GM21529 (cell line): ENCODE data around the gene ASIC4.
A peak's percentile ranks its signal among the peaks of the same experiment; 100 is the strongest.

Source experiments
- ATAC-seq: cut with Tn5 transposase; IDR thresholded peaks from one replicate; pipeline ENCODE4 v1.9.1; 2021; ENCODE audit not compliant: unreplicated experiment

Gene ASIC4

DNA sequence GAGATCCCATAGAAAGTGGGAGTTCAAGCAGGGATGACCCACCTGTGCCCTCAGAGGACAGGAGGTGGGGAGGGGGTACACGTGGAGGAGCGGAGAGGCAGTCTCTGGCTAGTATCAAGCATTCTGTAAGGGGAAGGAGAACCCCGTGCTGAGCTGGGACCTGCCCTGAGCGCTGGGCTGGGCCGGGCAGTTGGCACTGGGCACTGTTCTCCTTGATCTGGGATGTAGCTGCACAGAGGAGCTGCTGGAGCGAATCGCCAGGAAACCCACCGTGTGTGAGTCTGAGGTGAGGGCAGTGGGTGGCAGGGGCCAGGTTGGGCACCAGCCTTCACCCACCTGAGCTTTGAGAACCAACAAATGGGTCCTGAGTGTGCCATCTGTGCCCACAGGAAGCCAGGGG lies 35.4 kb upstream of the ASIC4 start:
- ATAC-seq, result no peak

DNA sequence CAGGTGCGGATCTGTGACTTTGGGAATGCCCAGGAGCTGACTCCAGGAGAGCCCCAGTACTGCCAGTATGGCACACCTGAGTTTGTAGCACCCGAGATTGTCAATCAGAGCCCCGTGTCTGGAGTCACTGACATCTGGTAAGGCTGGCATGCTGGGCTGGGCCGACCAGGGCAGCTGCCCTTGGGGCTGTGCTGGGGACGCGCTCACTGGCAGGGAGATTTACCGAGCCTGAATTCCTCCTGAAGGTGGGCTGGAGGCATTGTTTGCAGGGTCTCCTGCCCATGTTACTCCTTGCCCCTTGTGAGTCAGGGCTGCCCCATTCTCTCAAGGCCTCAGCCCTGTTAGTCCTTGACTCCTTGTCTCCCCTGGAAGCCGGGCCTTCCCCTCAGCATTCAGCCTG lies 34.3 kb upstream of the ASIC4 start:
- no peak for ATAC-seq

DNA sequence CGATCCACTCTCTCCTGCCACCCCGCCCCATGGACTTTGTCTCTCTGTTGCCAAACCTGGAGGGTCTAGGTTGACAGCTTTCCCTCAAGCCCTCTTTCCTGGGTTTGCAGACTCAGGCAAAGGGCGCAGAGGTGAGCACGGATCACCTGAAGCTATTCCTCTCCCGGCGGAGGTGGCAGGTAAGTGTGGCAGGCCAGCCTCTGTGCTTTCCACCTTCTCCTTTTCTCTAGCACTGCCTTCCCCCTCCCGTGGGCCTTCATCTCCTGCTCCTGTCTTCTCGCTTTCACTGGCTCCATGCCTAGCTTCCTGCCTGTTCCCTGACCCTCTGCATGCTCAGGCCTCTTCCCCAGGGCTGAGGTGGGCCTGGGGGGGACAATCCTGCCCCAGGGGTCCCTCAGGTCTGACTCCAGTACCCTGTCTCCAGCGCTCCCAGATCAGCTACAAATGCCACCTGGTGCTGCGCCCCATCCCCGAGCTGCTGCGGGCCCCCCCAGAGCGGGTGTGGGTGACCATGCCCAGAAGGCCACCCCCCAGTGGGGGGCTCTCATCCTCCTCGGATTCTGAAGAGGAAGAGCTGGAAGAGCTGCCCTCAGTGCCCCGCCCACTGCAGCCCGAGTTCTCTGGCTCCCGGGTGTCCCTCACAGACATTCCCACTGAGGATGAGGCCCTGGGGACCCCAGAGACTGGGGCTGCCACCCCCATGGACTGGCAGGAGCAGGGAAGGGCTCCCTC lies 31.4 kb upstream of the ASIC4 start:
- no peak for ATAC-seq

DNA sequence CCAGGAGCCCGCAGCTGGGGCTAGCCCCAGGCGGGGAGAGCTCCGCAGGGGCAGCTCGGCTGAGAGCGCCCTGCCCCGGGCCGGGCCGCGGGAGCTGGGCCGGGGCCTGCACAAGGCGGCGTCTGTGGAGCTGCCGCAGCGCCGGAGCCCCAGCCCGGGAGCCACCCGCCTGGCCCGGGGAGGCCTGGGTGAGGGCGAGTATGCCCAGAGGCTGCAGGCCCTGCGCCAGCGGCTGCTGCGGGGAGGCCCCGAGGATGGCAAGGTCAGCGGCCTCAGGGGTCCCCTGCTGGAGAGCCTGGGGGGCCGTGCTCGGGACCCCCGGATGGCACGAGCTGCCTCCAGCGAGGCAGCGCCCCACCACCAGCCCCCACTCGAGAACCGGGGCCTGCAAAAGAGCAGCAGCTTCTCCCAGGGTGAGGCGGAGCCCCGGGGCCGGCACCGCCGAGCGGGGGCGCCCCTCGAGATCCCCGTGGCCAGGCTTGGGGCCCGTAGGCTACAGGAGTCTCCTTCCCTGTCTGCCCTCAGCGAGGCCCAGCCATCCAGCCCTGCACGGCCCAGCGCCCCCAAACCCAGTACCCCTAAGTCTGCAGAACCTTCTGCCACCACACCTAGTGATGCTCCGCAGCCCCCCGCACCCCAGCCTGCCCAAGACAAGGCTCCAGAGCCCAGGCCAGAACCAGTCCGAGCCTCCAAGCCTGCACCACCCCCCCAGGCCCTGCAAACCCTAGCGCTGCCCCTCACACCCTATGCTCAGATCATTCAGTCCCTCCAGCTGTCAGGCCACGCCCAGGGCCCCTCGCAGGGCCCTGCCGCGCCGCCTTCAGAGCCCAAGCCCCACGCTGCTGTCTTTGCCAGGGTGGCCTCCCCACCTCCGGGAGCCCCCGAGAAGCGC lies 30.6 kb upstream of the ASIC4 start:
- no peak for ATAC-seq

DNA sequence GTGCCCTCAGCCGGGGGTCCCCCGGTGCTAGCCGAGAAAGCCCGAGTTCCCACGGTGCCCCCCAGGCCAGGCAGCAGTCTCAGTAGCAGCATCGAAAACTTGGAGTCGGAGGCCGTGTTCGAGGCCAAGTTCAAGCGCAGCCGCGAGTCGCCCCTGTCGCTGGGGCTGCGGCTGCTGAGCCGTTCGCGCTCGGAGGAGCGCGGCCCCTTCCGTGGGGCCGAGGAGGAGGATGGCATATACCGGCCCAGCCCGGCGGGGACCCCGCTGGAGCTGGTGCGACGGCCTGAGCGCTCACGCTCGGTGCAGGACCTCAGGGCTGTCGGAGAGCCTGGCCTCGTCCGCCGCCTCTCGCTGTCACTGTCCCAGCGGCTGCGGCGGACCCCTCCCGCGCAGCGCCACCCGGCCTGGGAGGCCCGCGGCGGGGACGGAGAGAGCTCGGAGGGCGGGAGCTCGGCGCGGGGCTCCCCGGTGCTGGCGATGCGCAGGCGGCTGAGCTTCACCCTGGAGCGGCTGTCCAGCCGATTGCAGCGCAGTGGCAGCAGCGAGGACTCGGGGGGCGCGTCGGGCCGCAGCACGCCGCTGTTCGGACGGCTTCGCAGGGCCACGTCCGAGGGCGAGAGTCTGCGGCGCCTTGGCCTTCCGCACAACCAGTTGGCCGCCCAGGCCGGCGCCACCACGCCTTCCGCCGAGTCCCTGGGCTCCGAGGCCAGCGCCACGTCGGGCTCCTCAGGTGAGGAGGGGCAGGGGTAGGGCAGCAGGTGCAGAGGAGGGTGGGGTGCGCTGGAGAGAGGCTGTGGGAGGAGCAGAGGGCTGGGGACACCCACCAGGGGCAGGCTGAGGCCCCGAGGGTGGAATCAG lies 29.7 kb upstream of the ASIC4 start:
- no peak for ATAC-seq

DNA sequence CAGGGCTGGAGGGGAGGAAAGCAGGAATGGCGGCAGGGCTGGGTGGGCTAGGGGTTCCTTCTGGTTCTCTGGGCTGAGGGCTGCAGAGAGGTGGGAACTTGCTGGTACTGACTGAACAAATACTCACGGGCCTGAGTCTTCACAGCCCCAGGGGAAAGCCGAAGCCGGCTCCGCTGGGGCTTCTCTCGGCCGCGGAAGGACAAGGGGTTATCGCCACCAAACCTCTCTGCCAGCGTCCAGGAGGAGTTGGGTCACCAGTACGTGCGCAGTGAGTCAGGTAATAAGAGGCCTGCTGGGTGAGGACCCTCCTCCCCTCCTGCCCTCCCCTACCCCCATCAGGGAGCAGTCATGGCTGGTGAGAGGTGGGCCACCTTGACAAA lies 29.1 kb upstream of the ASIC4 start:
- no peak for ATAC-seq

DNA sequence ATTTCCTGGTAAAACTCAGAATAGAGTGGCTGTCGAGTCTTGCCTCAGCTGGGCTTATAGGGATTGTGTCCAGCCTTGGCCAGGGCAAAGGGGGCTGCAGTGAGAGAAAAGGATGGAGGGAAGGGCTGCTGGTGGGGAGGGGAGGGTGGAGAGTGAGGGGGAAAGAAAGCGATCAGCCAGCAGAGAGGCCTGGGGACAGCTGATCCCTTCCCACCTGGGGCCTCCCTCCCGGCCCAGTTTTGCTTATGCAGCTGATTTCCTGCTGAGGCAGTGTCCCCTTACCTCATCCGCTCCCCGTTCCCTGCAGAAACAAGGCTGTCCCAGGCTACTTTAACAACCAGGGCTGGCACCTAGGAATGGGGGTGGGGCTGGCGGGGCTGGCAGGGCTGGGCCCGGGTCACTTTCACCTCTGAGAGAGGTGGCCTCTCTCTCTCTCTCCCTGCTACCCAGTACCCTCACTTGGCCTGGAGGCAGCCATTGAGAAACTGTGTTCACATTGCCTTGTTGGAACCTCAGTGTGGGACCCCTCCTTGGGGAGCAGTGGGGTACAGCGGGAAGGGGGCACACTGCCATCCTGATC lies 27.8 kb upstream of the ASIC4 start:
- no peak for ATAC-seq

DNA sequence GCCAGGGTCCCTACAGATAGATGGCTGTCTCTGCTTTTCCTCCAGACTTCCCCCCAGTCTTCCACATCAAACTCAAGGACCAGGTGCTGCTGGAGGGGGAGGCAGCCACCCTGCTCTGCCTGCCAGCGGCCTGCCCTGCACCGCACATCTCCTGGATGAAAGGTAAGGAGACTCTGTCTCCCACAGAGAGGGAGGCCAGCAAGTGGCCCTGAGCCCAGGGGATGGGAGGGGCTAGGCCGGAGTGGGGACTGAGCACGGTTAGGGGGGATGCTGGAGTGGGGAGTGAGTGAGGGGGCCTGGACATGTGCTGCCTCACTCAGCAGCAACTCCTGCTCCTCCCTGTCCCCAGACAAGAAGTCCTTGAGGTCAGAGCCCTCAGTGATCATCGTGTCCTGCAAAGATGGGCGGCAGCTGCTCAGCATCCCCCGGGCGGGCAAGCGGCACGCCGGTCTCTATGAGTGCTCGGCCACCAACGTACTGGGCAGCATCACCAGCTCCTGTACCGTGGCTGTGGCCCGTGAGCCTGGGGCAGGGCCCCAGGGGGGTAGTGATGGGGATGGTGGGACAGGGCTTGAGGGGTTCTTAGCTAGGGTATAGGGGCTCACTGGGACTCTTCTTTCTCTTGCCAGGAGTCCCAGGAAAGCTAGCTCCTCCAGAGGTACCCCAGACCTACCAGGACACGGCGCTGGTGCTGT lies 26.0 kb upstream of the ASIC4 start:
- ATAC-seq, result no peak

DNA sequence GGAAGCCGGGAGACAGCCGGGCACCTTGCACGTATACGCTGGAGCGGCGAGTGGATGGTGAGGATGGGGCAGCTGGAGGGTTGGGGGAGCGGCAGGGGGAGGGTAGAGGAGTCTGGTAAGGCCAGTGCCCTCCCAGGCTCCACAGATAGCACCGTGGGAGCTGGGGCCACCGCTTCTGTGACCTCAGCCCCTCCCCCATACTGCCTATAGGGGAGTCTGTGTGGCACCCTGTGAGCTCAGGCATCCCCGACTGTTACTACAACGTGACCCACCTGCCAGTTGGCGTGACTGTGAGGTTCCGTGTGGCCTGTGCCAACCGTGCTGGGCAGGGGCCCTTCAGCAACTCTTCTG lies 25.5 kb upstream of the ASIC4 start:
- no peak for ATAC-seq

DNA sequence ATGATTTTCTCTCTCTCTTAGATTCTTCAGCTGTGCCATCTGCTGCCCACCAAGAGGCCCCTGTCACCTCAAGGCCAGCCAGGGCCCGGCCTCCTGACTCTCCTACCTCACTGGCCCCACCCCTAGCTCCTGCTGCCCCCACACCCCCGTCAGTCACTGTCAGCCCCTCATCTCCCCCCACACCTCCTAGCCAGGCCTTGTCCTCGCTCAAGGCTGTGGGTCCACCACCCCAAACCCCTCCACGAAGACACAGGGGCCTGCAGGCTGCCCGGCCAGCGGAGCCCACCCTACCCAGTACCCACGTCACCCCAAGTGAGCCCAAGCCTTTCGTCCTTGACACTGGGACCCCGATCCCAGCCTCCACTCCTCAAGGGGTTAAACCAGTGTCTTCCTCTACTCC lies 25.0 kb upstream of the ASIC4 start:
- no peak for ATAC-seq

DNA sequence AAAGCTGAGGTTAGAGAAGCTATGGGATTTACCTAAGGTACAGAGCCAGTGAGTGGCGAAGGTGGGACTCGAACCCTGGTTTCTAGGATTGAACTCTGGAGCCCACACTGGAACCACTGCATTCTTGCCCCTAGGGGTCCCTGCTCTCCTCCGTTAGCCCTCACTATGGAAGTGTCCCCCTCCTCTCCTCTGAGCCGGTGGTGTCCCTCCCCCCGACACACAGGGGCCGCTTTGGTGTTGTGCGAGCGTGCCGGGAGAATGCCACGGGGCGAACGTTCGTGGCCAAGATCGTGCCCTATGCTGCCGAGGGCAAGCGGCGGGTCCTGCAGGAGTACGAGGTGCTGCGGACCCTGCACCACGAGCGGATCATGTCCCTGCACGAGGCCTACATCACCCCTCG lies 24.1 kb upstream of the ASIC4 start:
- ATAC-seq, result no peak

DNA sequence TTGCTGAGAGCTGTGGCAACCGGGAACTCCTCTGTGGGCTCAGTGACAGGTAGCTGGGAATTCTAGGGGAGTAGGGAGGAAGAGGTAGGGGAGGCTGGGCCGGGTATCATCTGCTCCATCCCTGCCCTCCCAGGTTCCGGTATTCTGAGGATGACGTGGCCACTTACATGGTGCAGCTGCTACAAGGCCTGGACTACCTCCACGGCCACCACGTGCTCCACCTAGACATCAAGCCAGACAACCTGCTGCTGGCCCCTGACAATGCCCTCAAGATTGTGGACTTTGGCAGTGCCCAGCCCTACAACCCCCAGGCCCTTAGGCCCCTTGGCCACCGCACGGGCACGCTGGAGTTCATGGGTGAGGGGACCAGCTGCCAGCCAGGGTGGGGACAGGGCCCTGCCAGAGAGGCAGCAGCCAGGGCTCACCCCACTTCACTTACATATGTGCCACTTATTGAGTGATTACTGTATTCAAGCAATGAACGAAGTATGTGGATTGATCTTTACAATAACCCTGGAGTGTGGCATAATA lies 23.6 kb upstream of the ASIC4 start:
- ATAC-seq, result no peak

DNA sequence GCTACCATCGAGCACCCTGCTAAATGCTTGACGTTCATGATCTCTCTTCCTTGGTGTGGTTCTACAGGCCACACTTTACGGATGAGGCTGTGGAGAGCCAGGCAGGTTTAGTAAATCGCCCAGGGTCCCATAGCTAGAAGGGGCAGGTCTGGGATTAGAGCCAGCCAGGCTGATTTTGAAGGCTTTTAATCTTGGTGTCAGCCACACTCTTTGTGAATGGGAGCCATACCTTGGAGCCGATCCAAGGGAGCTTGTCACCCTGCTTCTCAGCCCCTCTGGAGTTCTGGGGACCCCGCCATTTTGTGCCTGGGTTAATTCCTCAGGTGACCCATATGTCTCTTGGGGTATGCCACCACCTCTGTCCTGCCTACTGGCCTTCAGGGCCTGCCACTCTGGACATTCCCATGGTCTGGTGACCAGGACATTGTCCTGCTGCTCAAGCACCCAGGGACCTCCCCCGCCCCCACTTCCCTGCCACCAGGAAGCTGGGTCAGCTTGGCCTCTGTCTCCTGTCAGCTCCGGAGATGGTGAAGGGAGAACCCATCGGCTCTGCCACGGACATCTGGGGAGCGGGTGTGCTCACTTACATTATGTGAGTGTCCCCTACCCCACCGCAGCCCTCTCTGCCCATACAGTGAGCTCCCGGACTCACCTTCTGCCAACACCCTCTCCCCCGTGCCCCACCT lies 22.9 kb upstream of the ASIC4 start:
- no peak for ATAC-seq

DNA sequence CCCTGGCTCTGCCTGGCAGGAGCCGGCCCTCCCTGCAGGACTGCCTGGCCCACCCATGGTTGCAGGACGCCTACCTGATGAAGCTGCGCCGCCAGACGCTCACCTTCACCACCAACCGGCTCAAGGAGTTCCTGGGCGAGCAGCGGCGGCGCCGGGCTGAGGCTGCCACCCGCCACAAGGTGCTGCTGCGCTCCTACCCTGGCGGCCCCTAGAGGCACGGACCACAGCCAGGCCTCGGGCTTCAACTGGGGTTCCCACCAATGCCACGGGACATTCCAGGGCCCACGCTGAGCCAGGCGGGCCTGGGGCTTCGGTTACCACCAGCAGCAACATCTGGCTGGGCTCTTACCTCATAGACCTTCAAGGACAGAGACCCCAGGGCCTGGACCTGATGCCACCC lies 21.7 kb upstream of the ASIC4 start:
- ATAC-seq, result no peak

DNA sequence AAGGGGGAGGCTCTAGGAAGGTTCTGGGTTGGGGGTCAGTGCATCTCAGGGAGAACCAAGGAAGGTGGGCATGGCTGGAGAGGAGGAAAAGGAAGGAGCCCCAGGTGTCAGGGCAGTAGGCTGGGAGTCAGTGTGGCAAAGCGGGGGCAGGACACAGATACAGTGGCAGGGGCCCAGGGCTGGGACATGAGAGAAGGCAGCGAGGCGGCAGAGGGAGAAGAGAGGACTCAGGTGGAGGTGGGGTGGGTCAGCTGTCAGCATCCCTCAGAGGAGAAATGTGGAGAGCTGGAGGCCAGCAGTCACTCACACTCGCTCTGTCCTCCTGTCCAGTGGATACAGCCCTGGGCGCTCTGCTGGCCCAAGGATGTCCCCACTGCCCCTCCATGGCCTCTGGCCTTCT lies 21.2 kb upstream of the ASIC4 start:
- no peak for ATAC-seq

DNA sequence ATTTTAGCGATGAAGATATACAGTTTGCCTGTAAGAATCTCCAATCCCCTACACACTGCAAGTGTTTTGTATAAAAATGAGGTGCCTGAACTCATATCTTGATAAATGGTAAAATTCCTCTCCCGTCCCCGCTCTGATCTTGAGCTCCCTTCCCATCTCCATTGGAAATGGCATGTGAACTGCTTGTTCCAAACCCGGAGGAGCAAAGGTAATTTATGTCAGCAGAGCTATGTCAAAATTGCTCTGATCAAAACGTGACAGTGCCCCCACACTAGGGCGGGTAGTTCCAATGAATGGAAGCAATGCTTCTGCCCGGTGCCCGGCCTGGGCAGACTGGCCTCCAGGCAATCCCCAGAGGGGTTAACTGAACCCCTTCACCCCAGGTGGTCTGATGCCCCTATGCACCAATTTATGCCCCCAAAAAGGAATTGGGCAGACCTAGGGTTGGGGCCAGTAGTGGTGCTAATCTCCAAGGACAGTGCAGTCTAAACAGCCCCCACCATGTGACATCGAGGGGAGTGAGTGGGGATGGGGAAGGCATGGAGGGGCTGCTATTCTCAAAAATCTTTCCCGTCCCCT lies 19.2 kb upstream of the ASIC4 start:
- no peak for ATAC-seq

DNA sequence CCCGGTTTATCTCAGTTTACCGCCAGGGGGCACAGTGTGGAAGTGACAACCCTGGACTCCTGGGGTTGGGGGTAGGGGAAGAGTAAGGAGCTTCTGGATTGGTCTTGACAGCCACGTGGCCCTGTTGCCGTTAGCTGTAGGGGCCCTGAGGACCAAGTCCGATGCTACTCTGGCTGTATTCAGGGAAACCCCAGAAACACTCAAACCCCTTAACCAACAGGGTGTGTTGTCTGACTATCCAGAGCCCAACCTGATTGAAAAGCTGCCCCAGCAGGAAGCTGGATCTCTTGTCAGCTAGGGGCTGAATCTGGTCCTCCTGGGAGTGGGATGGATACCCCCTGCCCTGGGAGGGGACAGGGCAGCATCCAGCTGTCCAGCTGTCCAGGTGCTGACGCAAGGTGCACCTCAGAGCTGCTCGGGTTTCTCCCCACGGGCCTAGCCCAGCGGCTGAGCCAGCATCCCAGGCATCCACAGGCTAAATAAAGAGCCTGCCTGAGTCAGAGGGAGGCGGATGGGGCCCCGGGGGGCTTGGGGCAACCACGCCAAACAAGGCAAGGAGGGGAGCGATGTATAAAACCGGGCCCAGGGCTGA lies 18.7 kb upstream of the ASIC4 start:
- ATAC-seq, result peak; percentile 20

DNA sequence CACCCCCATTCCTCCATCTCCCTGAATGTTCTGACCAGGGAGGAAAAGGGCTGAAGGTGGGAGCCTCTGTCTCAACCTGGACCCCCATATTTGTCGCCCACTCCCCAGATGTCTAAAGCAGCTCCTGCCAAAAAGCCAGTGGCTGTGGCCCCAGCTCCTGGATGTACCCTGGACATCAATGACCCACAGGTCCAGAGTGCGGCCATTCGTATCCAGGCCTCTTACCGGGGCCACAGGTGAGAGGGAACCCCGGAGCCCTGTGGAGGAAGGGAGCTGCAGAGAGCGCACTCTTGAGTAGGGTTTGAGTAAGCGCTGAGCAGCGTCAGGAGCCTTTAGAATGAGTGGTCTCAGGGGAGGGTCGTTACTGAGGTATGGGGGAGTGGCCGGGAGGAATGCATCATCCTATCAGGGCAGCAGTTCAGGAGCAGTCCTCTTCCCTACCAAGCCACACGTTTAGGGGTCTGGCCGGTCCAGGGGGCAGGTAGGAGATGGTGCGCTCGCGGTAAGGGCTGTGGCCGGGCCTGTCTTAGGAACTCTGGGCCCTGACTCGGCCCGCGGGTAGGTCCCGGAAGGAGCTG lies 17.9 kb upstream of the ASIC4 start:
- no peak for ATAC-seq
